ENCODE results near the gene NT5C1A.

The NT5C1A gene

DNA sequence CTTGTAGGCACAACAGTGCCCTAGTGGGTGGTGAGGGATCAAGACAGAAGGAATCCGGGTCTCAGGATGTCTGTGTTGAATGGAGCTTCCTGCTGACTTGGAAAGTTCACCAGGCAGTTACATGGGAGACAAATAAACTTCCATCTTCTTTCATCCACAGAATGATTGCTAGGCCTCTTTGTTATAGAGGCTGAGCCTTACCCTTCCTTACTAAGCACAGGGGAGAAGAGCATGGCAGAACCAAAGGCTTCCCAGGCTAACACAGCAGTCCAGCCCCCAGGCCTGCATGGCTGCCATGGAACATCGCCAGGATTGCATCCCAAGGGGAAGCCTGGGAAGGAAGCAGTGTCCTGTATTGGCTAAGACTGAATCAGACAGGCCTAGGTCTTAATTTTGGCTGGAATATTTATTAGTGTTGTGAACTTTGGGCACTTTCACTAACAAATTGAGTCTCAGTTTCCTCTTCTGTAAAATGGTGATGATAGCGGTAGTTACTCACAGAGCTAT, 51.2 kb downstream of the NT5C1A start:
- TF ChIP-seq EGR1 (IDR thresholded peaks at IDR 0.05): no peak

GRCh38 chr1:39617488-39618049, 54.3 kb downstream of the NT5C1A start:
- TF ChIP-seq RAD21 (IDR thresholded peaks at IDR 0.05; ENCODE audit: low read depth) (no peak), NFIC (IDR thresholded peaks at IDR 0.05) (no peak), CEBPB (IDR thresholded peaks at IDR 0.05) (no peak)

DNA sequence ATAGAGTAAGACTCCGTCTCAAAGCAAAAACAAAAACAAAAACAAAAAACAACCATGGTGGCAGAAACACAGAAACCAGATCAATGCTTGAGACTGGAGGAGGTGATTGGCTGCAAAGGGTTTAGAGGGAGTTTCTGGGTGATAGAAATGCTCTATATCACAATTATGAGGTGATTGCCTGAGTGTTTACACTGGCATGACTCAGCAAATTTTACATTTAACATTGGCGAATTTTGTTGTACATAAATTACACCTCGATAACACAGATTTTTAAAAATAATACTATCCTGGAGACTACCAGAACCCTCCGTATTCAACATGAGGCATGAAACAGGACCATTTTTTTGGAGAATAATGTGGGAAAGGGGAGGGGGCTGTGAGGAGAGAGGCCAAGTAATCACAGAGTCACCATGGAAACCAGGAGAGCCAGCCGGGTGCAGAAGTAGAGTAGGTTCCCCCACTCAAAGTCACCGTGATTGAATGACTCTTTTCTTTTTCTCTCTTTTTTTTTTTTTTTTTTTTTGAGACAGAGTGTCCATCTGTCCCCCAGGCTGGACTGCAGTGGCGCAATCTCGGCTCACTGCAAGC, 56.7 kb downstream of the NT5C1A start:
- TF ChIP-seq MAX (IDR thresholded peaks at IDR 0.05): no peak
- TF ChIP-seq FOXM1 (IDR thresholded peaks at IDR 0.05; ENCODE audit: borderline replicate concordance, low read depth): no peak
- TF ChIP-seq EP300 (IDR thresholded peaks at IDR 0.05; ENCODE audit: borderline replicate concordance): no peak
- no peak for TF ChIP-seq REST (IDR thresholded peaks at IDR 0.05; ENCODE audit: low read depth)
- TF ChIP-seq TEAD4 (IDR thresholded peaks at IDR 0.05): no peak
- no peak for TF ChIP-seq RAD21 (IDR thresholded peaks at IDR 0.05; ENCODE audit: low read depth)
- TF ChIP-seq CEBPB (IDR thresholded peaks at IDR 0.05): no peak
- TF ChIP-seq CREB1 (IDR thresholded peaks at IDR 0.05; ENCODE audit: low read depth): no peak
- no peak for TF ChIP-seq YY1 (IDR thresholded peaks at IDR 0.05; ENCODE audit: low read depth)
- no peak for TF ChIP-seq TCF12 (IDR thresholded peaks at IDR 0.05; ENCODE audit: low read depth)
- TF ChIP-seq ZBTB7A (IDR thresholded peaks at IDR 0.05; ENCODE audit: low read depth): no peak
- no peak for TF ChIP-seq TAF1 (IDR thresholded peaks at IDR 0.05; ENCODE audit: low read depth)
- no peak for TF ChIP-seq NFIC (IDR thresholded peaks at IDR 0.05)
- TF ChIP-seq USF1 (IDR thresholded peaks at IDR 0.05): no peak
- TF ChIP-seq EGR1 (IDR thresholded peaks at IDR 0.05): no peak

DNA sequence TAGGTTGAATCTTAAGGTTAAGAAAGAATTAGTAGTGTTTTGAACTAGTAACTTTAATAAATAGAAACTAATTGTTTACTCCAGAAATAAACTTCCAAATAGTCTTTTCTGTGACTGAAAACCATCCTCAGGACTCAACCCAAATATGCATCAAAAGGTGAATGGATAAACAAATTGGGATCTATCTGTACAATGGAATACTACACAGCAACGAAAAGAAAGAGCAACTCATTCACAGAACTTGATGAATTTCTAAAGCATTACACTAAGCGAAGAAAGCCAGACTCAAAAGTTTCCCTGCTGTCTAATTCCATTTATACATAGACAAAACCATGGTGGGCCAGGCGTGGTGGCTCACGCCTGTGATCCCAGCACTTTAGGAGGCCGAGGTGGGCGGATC, 57.4 kb downstream of the NT5C1A start:
- TF ChIP-seq EGR1 (IDR thresholded peaks at IDR 0.05) (no peak), REST (IDR thresholded peaks at IDR 0.05; ENCODE audit: low read depth) (no peak), RAD21 (IDR thresholded peaks at IDR 0.05; ENCODE audit: low read depth) (no peak), EP300 (IDR thresholded peaks at IDR 0.05; ENCODE audit: borderline replicate concordance) (no peak), MAX (IDR thresholded peaks at IDR 0.05) (no peak), YY1 (IDR thresholded peaks at IDR 0.05; ENCODE audit: low read depth) (no peak), TCF12 (IDR thresholded peaks at IDR 0.05; ENCODE audit: low read depth) (no peak), CEBPB (IDR thresholded peaks at IDR 0.05) (no peak)

DNA sequence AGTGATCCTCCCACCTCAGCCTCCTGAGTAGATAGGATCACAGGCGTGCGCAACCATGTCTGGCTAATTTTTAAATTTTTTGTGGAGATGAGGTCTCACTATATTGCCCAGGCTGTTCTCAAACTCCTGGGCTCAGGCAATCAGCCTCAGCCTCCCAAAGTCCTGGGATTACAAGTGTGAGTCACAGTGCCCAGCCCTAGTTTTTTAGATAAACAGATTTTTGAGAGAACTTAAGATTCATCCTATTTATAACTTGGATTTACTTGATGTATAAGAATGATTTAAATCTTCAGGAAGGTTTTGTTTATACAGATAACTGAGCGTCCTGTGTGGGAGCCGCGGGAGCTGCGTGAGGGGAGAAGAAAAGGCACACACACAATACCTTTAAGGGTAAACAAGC, 58.7 kb downstream of the NT5C1A start:
- TF ChIP-seq RAD21 (IDR thresholded peaks at IDR 0.05; ENCODE audit: low read depth) (no peak), TCF12 (IDR thresholded peaks at IDR 0.05; ENCODE audit: low read depth) (no peak), TEAD4 (IDR thresholded peaks at IDR 0.05) (no peak), USF1 (IDR thresholded peaks at IDR 0.05) (no peak), CEBPB (IDR thresholded peaks at IDR 0.05) (no peak), FOXM1 (IDR thresholded peaks at IDR 0.05; ENCODE audit: borderline replicate concordance, low read depth) (no peak), NFIC (IDR thresholded peaks at IDR 0.05) (no peak), MAX (IDR thresholded peaks at IDR 0.05) (no peak), EGR1 (IDR thresholded peaks at IDR 0.05) (no peak), EP300 (IDR thresholded peaks at IDR 0.05; ENCODE audit: borderline replicate concordance) (no peak), ZBTB7A (IDR thresholded peaks at IDR 0.05; ENCODE audit: low read depth) (no peak), YY1 (IDR thresholded peaks at IDR 0.05; ENCODE audit: low read depth) (no peak), REST (IDR thresholded peaks at IDR 0.05; ENCODE audit: low read depth) (no peak)
